ENCODE measurements around the gene MEI1.

- TF ChIP-seq, protein P1, sequence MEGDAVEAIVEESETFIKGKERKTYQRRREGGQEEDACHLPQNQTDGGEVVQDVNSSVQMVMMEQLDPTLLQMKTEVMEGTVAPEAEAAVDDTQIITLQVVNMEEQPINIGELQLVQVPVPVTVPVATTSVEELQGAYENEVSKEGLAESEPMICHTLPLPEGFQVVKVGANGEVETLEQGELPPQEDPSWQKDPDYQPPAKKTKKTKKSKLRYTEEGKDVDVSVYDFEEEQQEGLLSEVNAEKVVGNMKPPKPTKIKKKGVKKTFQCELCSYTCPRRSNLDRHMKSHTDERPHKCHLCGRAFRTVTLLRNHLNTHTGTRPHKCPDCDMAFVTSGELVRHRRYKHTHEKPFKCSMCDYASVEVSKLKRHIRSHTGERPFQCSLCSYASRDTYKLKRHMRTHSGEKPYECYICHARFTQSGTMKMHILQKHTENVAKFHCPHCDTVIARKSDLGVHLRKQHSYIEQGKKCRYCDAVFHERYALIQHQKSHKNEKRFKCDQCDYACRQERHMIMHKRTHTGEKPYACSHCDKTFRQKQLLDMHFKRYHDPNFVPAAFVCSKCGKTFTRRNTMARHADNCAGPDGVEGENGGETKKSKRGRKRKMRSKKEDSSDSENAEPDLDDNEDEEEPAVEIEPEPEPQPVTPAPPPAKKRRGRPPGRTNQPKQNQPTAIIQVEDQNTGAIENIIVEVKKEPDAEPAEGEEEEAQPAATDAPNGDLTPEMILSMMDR (IDR thresholded peaks at IDR 0.05) = peak in 5 of 7 experiments; percentile 26 to 78 (median 53)
- TF ChIP-seq POLR2AphosphoS5 (IDR thresholded peaks at IDR 0.05) (peak in 1 of 3 donors; percentile 39), POLR2A (IDR thresholded peaks at IDR 0.05) (no peak), EP300 (IDR thresholded peaks at IDR 0.05) (no peak)
Observed at GRCh38 chr22:41822317-41823057, 123.2 kb downstream of the MEI1 start.

All from stomach (tissue), 4 donors.